ACC112 (cell line): Measurements from ENCODE around the gene KCP.

ENCODE experiments used
- H2AFZ ChIP-seq: fragments of 200-600 bp; sonication (generic); one replicate; pipeline ENCODE4 v1.6.0; 2017; ENCODE audit warnings: antibody characterized with exemption, low read length; ENCODE audit not compliant: unreplicated experiment
- H3K27ac ChIP-seq: fragments of 200-600 bp; sonication (generic); 2 replicates; pipeline ENCODE4 v1.5.1; 2014; ENCODE audit warnings: low read depth, mild to moderate bottlenecking, antibody characterized with exemption, low read length, moderate library complexity
- H3K27me3 ChIP-seq: fragments of 200-600 bp; sonication (generic); 2 replicates; pipeline ENCODE4 v1.6.1; 2014; ENCODE audit warnings: mild to moderate bottlenecking, antibody characterized with exemption, low read length, moderate library complexity, mixed read lengths; ENCODE audit not compliant: insufficient read depth
- H3K36me3 ChIP-seq: fragments of 200-600 bp; sonication (generic); 2 replicates; pipeline ENCODE4 v1.6.1; 2016; ENCODE audit warnings: mild to moderate bottlenecking, antibody characterized with exemption, low read length, moderate library complexity, mixed read lengths; ENCODE audit not compliant: insufficient read depth
- H3K4me1 ChIP-seq: fragments of 200-600 bp; sonication (generic); one replicate; pipeline ENCODE4 v1.6.1; 2016; ENCODE audit warnings: low read length, mixed read lengths; ENCODE audit not compliant: insufficient read depth, unreplicated experiment, control insufficient read depth
- H3K4me3 ChIP-seq: fragments of 200-600 bp; sonication (generic); 2 replicates; pipeline ENCODE4 v1.5.1; 2014; ENCODE audit warnings: mild to moderate bottlenecking, low read depth, low read length
- H3K79me2 ChIP-seq: fragments of 200-600 bp; sonication (generic); one replicate; pipeline ENCODE4 v1.6.0; 2016; ENCODE audit warnings: low read length; ENCODE audit not compliant: control insufficient read depth, unreplicated experiment, insufficient read depth

Gene KCP

GRCh38 chr7:128903621-128904361 lies 6.7 kb downstream of the KCP start:
- Histone ChIP-seq H3K27ac (no peak overlapping the region), H3K27me3 (peaks cover 26% of the 10 kb centered on the region), H3K79me2 (no peaks in the 10 kb centered on the region), H3K4me1 (peaks cover 9% of the 10 kb centered on the region), H3K4me3 (no peak overlapping the region), H3K36me3 (no peaks in the 10 kb centered on the region; the same call in 1 of the 2 replicates), H2AFZ (no peak overlapping the region)

GRCh38 chr7:128902761-128903585 lies 7.5 kb downstream of the KCP start:
- peaks cover 19% of the 10 kb centered on the region for H3K27me3 ChIP-seq
- no peak overlapping the region for H3K27ac ChIP-seq
- peaks cover 9% of the 10 kb centered on the region for H3K4me1 ChIP-seq
- no peak overlapping the region for H3K4me3 ChIP-seq
- H2AFZ ChIP-seq = no peak overlapping the region
- no peaks in the 10 kb centered on the region for H3K79me2 ChIP-seq
- H3K36me3 ChIP-seq = no peaks in the 10 kb centered on the region; the same call in 1 of the 2 replicates

GRCh38 chr7:128900237-128900636 lies 10.3 kb downstream of the KCP start:
- Histone ChIP-seq H3K79me2 (no peaks in the 10 kb centered on the region), H3K27ac (no peak overlapping the region), H3K27me3 (peaks cover 7% of the 10 kb centered on the region; the same call in 1 of the 2 replicates), H3K36me3 (no peaks in the 10 kb centered on the region; the same call in 1 of the 2 replicates), H2AFZ (no peak overlapping the region), H3K4me3 (no peak overlapping the region), H3K4me1 (peaks cover 9% of the 10 kb centered on the region)

GRCh38 chr7:128899392-128899791 lies 11.1 kb downstream of the KCP start:
- no peak overlapping the region for H3K27ac ChIP-seq
- H2AFZ ChIP-seq = no peak overlapping the region
- H3K27me3 ChIP-seq = peaks cover 7% of the 10 kb centered on the region; the same call in 1 of the 2 replicates
- no peaks in the 10 kb centered on the region; the same call in 1 of the 2 replicates for H3K36me3 ChIP-seq
- H3K4me3 ChIP-seq = no peak overlapping the region
- H3K4me1 ChIP-seq = peaks cover 9% of the 10 kb centered on the region
- no peaks in the 10 kb centered on the region for H3K79me2 ChIP-seq

- Histone ChIP-seq H3K4me1 (no peaks in the 10 kb centered on the region), H3K4me3 (no peak overlapping the region), H2AFZ (no peak overlapping the region), H3K27me3 (peaks cover 18% of the 10 kb centered on the region; the same call in 1 of the 2 replicates), H3K36me3 (no peaks in the 10 kb centered on the region; the same call in 1 of the 2 replicates), H3K79me2 (no peaks in the 10 kb centered on the region), H3K27ac (no peak overlapping the region)
Measured at GRCh38 chr7:128895320-128895719, 15.2 kb downstream of the KCP start.

GRCh38 chr7:128894101-128894440 lies 16.4 kb downstream of the KCP start:
- Histone ChIP-seq H3K36me3 (no peaks in the 10 kb centered on the region), H3K27ac (no peak overlapping the region), H3K4me3 (no peak overlapping the region), H3K4me1 (no peaks in the 10 kb centered on the region), H3K27me3 (peaks cover 17% of the 10 kb centered on the region; the same call in 1 of the 2 replicates), H2AFZ (no peak overlapping the region), H3K79me2 (no peaks in the 10 kb centered on the region)

GRCh38 chr7:128893251-128894100 lies 17.0 kb downstream of the KCP start:
- H2AFZ ChIP-seq = no peak overlapping the region
- H3K27ac ChIP-seq = no peak overlapping the region
- no peak overlapping the region for H3K4me3 ChIP-seq

GRCh38 chr7:128892521-128893250 lies 17.8 kb downstream of the KCP start:
- Histone ChIP-seq H3K4me1 (no peaks in the 10 kb centered on the region), H3K4me3 (no peak overlapping the region), H2AFZ (no peak overlapping the region), H3K36me3 (no peaks in the 10 kb centered on the region), H3K27ac (no peak overlapping the region), H3K79me2 (no peaks in the 10 kb centered on the region), H3K27me3 (peaks cover 17% of the 10 kb centered on the region; the same call in 1 of the 2 replicates)

More at GRCh38 chr7:128893251-128894100, 17.0 kb downstream of the KCP start:
- no peaks in the 10 kb centered on the region for H3K4me1 ChIP-seq
- no peaks in the 10 kb centered on the region for H3K36me3 ChIP-seq
- H3K27me3 ChIP-seq = peaks cover 17% of the 10 kb centered on the region; the same call in 1 of the 2 replicates
- no peaks in the 10 kb centered on the region for H3K79me2 ChIP-seq

GRCh38 chr7:128891942-128892269 lies 18.6 kb downstream of the KCP start:
- no peak overlapping the region for H2AFZ ChIP-seq
- H3K27ac ChIP-seq = no peak overlapping the region
- peaks cover 17% of the 10 kb centered on the region; the same call in 1 of the 2 replicates for H3K27me3 ChIP-seq
- H3K4me3 ChIP-seq = no peak overlapping the region
- H3K79me2 ChIP-seq = no peaks in the 10 kb centered on the region
- no peaks in the 10 kb centered on the region for H3K4me1 ChIP-seq
- no peaks in the 10 kb centered on the region for H3K36me3 ChIP-seq
